ENCODE measurements around the gene DTWD2.

DNA sequence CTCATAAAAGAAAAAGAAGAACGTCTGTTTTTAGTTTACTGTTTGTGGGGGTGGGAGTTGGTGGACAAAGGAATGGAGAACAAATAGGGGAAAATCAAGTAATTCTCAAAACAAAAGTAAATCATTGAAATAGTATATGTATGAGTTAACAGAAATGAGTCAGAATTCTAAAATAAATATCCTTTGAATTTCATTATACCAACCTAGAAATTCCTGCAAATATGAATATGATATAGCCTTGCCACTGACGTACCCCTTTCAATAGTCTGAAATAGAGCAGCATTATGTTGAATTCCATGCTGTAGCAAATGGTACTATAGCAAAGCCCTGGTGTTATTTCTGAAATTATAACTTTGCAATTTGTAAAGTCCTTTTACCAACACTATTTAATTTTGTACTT lies 29.6 kb upstream of the DTWD2 start:
- TF ChIP-seq, protein P1, sequence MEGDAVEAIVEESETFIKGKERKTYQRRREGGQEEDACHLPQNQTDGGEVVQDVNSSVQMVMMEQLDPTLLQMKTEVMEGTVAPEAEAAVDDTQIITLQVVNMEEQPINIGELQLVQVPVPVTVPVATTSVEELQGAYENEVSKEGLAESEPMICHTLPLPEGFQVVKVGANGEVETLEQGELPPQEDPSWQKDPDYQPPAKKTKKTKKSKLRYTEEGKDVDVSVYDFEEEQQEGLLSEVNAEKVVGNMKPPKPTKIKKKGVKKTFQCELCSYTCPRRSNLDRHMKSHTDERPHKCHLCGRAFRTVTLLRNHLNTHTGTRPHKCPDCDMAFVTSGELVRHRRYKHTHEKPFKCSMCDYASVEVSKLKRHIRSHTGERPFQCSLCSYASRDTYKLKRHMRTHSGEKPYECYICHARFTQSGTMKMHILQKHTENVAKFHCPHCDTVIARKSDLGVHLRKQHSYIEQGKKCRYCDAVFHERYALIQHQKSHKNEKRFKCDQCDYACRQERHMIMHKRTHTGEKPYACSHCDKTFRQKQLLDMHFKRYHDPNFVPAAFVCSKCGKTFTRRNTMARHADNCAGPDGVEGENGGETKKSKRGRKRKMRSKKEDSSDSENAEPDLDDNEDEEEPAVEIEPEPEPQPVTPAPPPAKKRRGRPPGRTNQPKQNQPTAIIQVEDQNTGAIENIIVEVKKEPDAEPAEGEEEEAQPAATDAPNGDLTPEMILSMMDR (IDR thresholded peaks at IDR 0.05; ENCODE audit: low read depth, low read length): no peak
- no peak for TF ChIP-seq EZH2phosphoT487 (IDR thresholded peaks at IDR 0.05; ENCODE audit: low read depth)

Data from OCI-LY3 (cell line).